GM13976 (cell line): Measurements from ENCODE around the gene YTHDF1.

Source experiments
- DNase-seq: peaks from one replicate; pipeline ENCODE4 v3.0.0; 2012; ENCODE audit warnings: low spot score
- in situ Hi-C: fragments of 300-500 bp; cut with MboI; formaldehyde crosslinking; loops from one replicate; pipeline ENCODE4 v1.12.0; 2022; ENCODE audit warnings: low sequenced_read_pairs, mixed read lengths, inconsistent platforms; ENCODE audit not compliant: unreplicated experiment
- TF ChIP-seq, protein P1 (sequence below): IDR thresholded peaks from 2 replicates; pipeline ENCODE4 v1.5.1; 2012; ENCODE audit warnings: borderline replicate concordance, mild to moderate bottlenecking; ENCODE audit not compliant: insufficient read depth; ENCODE audit errors: extremely low read depth, missing control alignments, control extremely low read depth

The YTHDF1 gene

DNA sequence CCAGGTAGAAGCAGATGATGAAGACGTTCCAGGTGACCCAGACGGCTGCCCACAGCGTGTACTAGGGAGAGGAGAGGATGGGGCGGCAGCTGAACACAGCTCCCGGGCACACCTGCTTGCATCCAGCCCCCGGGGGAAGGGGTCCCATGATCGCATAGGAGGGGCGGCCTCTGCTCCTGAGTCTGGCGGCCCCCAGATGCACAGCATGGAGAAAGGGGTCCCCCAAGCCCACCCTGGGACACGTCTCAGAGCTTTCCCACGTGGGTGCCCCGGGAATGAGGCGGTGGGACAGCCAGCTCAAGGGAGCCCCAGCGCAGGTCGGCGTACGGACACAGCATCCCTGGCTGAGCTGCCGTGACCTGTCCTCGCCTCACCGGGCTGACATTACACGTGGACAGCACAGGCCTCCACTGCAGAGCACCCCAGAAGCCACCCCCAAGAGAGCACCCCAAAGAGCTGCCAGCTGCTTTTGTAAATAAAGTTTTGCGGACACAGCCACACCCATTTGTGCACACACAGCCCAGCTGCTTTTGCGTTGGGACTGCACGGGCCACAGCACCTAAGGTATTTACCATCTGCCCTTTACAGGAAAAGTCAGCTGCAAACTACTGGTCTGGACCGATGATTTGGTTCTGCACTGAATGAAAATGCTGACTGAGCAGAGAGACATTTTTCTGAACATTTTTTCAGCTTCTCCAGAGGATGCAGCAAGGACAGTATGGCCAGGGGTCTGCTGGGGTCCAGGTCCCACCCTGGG lies 33.1 kb upstream of the YTHDF1 start:
- DNase-seq, result no peak
- in situ Hi-C loops, result no loop called here
- TF ChIP-seq, protein P1, sequence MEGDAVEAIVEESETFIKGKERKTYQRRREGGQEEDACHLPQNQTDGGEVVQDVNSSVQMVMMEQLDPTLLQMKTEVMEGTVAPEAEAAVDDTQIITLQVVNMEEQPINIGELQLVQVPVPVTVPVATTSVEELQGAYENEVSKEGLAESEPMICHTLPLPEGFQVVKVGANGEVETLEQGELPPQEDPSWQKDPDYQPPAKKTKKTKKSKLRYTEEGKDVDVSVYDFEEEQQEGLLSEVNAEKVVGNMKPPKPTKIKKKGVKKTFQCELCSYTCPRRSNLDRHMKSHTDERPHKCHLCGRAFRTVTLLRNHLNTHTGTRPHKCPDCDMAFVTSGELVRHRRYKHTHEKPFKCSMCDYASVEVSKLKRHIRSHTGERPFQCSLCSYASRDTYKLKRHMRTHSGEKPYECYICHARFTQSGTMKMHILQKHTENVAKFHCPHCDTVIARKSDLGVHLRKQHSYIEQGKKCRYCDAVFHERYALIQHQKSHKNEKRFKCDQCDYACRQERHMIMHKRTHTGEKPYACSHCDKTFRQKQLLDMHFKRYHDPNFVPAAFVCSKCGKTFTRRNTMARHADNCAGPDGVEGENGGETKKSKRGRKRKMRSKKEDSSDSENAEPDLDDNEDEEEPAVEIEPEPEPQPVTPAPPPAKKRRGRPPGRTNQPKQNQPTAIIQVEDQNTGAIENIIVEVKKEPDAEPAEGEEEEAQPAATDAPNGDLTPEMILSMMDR, result no peak

DNA sequence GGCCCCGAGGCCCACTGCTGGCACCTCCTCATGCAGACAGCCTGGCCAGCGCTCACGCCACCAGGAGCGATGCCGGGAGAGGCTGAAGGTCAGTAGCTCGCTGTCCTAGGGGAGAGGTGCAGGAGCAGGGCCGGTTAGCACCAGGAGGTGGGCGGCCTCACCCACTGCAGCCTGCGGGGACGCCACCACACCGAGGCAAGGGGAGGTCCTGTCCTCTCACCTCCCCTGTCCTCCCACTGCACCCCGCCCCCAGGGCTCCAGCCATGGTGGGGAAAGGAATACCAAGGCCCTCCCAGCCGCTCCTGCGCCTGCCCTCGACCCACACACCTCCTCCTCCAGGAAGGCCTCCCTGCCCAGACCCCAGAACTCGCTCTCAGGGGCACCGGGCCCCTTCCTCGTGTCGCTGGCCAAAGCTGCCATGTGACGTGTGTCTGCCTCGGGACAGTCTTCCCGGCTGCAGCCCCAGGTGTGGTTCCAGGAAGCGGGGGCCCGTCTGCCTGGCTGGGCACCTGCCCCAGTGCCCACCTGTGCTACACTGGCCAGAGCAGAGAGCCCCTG lies 31.8 kb upstream of the YTHDF1 start:
- TF ChIP-seq, protein P1, result no peak
- DNase-seq, result no peak
- in situ Hi-C loops, result no loop called here

DNA sequence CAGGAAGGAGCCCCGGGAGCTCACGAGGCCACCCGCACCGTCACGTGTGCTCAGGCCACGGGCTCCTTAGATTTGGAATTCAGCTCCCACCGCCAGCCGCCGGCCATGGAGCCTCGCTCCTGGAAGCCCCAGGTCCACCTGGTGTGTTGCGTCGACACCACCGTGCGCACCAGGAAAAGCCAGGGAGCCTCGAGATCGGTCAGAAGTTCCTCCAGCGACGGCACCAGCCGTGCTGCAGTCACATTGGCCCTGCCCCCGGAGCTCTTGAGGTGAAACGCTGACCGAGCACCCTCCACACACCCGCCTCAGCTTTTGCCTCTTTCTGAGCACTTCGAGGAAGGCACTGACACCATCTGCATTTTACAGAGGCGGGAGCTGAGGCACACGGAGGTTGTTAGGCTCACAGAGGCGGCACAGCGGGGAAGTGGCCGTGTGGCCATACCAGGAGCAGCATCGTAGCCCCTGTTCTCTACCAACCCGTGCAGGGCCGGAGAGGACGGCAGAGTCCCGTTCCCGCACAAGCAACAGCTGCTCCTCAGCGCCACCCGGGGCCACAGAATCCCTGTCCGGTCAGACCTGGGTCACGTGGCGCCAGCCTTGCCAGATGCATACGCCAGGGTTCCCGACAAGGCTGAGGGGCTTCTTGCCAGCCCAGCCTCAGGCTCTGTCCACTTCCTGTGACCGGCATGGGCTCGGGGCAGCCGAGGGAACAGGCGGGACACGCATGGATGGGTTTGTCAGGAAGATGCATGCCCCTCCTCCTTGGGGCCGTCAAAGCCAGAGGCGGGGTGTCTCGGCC lies 30.8 kb upstream of the YTHDF1 start:
- no peak for DNase-seq
- in situ Hi-C loops, result no loop called here
- TF ChIP-seq, protein P1, result no peak

DNA sequence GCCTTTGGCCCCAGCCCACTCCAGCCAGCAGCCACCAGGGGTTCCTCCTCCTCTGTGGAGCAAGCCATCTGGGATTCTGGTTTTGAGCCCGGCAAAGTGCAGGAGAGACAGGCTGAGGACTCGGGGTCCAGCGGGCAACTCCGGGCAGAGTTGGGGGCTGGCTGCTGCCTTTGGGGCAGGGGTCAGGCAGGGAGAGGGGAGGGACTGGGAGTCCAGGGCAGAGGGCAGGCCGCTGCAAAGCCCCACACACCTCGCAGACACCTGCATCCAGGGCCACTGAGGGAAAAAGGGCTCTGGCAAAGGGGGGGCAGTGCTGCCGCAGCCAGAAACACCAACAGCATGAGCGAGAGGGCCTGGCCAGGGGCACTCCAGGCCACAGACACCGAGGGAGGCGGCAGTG lies 28.5 kb upstream of the YTHDF1 start:
- TF ChIP-seq, protein P1, result no peak
- in situ Hi-C loops, result no loop called here
- DNase-seq, result no peak

DNA sequence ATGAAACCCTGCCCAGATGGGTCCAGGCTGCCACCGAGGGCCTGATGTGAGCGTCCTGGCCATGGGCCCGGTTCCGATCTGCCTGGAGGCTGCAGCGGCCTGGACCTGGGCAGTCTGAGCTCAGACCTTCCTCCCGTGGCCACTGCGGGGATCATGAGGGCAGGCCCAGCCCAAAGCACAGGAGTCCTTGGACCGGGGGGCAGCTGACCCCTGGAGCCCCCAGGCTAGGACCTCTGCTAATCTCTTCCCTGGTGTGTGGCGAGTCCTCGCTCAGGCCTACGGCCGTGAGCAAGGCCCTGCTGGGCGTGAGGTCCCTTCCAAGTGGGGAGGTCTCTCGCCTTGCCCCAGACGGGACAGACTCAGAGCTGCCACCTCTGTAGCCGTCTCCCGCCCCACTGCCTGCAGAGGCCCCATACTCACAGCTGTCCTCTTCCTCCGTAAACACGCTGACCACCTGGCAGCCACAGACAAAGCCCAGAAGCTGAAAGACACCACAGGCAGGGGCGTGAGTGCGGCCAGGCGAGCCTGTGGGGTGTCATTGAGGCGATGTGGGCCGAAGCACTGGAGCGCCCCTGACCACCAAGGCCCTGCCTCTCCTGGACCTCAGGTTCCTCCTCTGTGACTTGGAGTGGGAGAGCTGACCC lies 27.8 kb upstream of the YTHDF1 start:
- in situ Hi-C loops, result no loop called here

DNA sequence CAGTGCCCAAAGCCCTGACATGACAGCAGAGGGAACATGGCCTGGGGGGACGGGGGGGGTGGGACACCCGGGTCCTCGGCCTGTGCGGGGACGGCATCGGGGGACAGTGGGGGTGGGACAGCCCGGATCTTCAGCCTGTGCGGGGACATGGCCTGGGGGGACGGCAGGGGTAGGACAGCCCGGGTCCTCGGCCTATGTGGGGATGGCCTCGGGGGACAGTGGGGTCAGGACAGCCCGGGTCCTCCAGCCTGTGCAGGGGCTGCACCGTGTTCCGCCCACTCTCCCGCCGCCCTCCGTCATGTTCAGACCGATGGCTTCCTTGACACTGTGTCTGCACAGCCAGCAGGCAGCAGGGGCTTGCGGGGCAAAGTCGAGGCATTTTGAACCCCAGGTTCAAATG lies 26.8 kb upstream of the YTHDF1 start:
- TF ChIP-seq, protein P1, result no peak
- DNase-seq, result no peak
- in situ Hi-C loops, result no loop called here

More for the DNA sequence above, 27.8 kb upstream of the YTHDF1 start:
- TF ChIP-seq, protein P1, result no peak
- DNase-seq, result no peak
